GM19193 (cell line): ENCODE measurements around the gene ASGR2.

Experiments
- POLR2A ChIP-seq: IDR thresholded peaks from 4 replicates; pipeline ENCODE4 v1.6.1; 2011; ENCODE audit not compliant: insufficient read depth, insufficient read length; ENCODE audit errors: extremely low read depth

ASGR2 gene

GRCh38 chr17:7080456-7081041 is 34.1 kb downstream of the ASGR2 start:
- TF ChIP-seq POLR2A = no peak

DNA sequence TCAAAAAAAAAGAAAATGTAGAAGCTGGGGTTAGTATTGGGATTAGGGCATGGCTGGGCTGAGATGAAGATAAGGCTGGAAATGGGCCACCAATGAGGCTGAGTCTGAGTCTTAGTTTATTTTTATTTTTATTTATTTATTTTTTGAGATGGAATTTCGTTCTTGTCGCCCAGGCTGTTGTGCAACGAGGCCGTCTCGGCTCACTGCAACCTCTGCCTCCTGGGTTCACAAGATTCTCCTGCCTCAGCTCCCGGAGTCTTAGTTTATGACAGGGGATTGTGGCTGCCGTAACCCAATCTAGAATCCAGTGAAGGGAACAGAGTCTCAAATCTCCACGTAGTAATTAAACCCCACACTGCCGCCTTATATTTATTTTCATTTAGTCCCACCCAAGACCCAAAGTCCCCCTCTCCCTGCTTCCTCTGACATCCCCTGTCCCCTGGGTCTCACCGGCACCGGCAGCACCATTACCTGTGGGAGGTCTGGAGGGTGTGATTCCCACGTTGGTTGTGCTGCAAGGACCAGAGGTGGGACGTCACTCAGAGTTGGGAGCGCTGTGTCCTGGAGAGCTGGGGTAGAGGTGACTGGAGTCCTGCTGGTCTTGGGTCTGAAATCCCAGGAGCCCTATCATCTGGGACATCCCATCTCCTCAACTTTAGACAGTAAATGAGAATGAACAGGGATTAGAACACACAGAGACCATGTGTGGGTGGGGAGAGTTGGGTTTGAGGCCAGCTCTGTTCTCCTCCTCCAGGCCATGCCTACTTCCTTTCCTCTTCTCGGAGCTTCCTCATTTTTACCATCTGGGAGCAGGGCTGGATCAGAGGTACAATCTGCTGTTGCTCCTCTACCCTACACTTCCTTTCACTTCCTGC is 34.8 kb downstream of the ASGR2 start, which contains the start of gene CLEC10A:
Gene CLEC10A, minus strand, starts transcription at position 671 of the 875 bp plus-strand sequence. CDS start 1,439 bp downstream, outside the sequence.
- TF ChIP-seq POLR2A = no peak

- TF ChIP-seq POLR2A = no peak
These were observed 35.9 kb downstream of the ASGR2 start for GRCh38 chr17:7078711-7079110.

- no peak for TF ChIP-seq POLR2A
These were observed 36.6 kb downstream of the ASGR2 start for GRCh38 chr17:7077911-7078546.

DNA sequence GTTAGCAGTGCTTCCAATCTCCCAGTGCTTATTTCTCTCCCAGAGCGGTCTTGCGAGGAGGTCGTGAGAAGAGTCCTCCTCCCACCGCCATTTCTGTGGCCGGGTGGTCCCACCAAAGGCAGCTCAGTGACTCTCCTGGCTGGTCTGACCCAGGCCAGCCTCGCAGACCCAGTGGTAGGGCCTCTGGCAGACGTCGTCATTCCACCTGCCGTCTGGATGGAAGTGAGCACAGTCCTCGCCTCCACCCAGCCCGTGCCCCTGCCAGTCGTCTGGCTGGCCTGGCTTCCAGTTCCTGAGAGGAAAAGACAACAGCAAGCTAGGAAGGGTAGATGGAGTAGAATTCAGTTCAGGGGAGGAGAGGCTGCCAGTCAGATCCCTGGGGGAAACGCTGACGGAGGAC is 39.7 kb downstream of the ASGR2 start:
- no peak for TF ChIP-seq POLR2A

DNA sequence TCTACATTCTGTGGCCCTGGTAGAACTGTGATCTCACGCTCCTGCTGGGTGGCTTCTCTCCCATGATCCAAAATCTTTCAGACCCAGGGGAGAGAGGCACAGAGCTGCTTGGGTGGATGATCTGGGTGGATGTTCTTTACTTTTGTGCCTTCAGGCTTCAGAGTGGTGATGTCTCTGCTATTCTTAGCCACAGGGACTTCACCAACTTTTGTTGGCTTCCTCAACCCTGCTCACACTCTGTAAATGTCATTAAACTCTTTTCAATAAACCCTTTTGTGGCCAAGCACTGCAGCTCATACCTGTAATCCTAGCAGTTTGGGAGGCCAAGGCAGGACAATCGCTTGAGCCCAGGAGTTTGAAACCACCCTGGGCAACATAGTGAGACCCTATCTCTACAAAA is 42.2 kb downstream of the ASGR2 start:
- TF ChIP-seq POLR2A = no peak

- no peak for TF ChIP-seq POLR2A
These were observed 43.9 kb downstream of the ASGR2 start for GRCh38 chr17:7070712-7071111.

- no peak for TF ChIP-seq POLR2A
These were observed 46.4 kb downstream of the ASGR2 start for GRCh38 chr17:7068268-7068667.

GRCh38 chr17:7067198-7067597 is 47.4 kb downstream of the ASGR2 start:
- no peak for TF ChIP-seq POLR2A

GRCh38 chr17:7064261-7064660 is 50.4 kb downstream of the ASGR2 start:
- TF ChIP-seq POLR2A = no peak

- TF ChIP-seq POLR2A = no peak
These were observed 51.0 kb downstream of the ASGR2 start for GRCh38 chr17:7063518-7064094.

GRCh38 chr17:7060165-7060891 is 54.3 kb downstream of the ASGR2 start:
- no peak for TF ChIP-seq POLR2A

- TF ChIP-seq POLR2A = no peak
These were observed 55.7 kb downstream of the ASGR2 start for GRCh38 chr17:7058831-7059447.

GRCh38 chr17:7056386-7056785 is 58.2 kb downstream of the ASGR2 start:
- no peak for TF ChIP-seq POLR2A
